ENCODE measurements around the gene ITCH.
"Not testable (repeated sequence)": the region's sequence is repeated elsewhere in the genome, so short reads cannot be mapped to it uniquely, and the experiment has no call there.

Gene ITCH

DNA sequence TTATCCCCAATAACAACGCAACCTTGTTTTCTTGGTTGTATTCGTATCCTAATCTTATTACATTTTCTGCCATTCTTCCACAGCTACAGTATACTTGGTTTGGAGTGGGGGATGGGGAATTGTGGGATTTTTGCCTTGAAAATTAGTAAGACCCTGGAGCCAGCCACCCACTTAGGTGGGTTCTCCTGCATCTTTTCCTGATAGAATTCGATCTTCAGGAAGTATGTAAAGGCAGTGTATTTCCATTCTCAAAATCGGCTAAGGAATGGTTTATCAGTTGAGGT is 1.1 kb downstream of the ITCH start:
- peaks cover 36 to 37% of the 10 kb centered on the region in 2 experiments for H3K4me1 ChIP-seq (ENCODE audit: control insufficient read depth in 1 of 2, insufficient read depth in 1 of 2, low read depth in 1 of 2, low read length in 1 of 2)
- TF ChIP-seq, protein P1, sequence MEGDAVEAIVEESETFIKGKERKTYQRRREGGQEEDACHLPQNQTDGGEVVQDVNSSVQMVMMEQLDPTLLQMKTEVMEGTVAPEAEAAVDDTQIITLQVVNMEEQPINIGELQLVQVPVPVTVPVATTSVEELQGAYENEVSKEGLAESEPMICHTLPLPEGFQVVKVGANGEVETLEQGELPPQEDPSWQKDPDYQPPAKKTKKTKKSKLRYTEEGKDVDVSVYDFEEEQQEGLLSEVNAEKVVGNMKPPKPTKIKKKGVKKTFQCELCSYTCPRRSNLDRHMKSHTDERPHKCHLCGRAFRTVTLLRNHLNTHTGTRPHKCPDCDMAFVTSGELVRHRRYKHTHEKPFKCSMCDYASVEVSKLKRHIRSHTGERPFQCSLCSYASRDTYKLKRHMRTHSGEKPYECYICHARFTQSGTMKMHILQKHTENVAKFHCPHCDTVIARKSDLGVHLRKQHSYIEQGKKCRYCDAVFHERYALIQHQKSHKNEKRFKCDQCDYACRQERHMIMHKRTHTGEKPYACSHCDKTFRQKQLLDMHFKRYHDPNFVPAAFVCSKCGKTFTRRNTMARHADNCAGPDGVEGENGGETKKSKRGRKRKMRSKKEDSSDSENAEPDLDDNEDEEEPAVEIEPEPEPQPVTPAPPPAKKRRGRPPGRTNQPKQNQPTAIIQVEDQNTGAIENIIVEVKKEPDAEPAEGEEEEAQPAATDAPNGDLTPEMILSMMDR (IDR thresholded peaks at IDR 0.05), result no peak
- no peaks in the 10 kb centered on the region for H3K27me3 ChIP-seq
- peak overlapping the region; percentile 92 for H3K27ac ChIP-seq
- H3K4me3 ChIP-seq (ENCODE audit: low read depth in 1 of 2, low read length in 1 of 2), result peak overlapping the region; percentile 87 to 91
- peaks cover 7% of the 10 kb centered on the region for H3K36me3 ChIP-seq
- no peaks in the 10 kb centered on the region for H3K9me3 ChIP-seq

GRCh38 chr20:34365765-34366213 is 2.7 kb downstream of the ITCH start:
- Histone ChIP-seq H3K36me3 (peaks cover 20% of the 10 kb centered on the region), H3K4me3 (ENCODE audit: low read depth in 1 of 2, low read length in 1 of 2) (peak overlapping the region; percentile 36 to 91), H3K4me1 (ENCODE audit: control insufficient read depth in 1 of 2, insufficient read depth in 1 of 2, low read depth in 1 of 2, low read length in 1 of 2) (peaks cover 36 to 37% of the 10 kb centered on the region in 2 experiments), H3K27me3 (no peaks in the 10 kb centered on the region), H3K9me3 (no peaks in the 10 kb centered on the region), H3K27ac (peak overlapping the region; percentile 88)
- TF ChIP-seq, protein P1 (IDR thresholded peaks at IDR 0.05), result no peak

DNA sequence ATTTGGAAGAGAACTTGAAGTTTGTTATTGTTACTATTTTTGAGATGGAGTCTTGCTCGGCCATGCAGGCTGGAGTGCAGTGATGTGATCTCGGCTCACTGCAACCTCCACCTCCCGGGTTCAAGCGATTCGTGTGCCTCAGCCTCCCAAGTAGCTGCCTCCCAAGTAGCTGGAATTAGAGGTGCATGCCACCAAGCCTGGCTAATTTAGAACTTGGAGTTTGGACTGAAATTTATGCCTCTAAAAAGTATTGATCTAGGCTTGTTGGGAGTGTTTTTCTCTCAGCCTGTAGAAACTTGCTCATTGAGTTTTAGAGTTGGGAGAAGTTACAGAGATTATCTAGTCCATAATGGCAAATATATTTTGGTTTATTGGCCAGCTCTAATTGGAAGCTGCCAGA is 4.1 kb downstream of the ITCH start:
- no peak overlapping the region for H3K4me3 ChIP-seq (ENCODE audit: low read depth in 1 of 2, low read length in 1 of 2)
- no peaks in the 10 kb centered on the region for H3K9me3 ChIP-seq
- H3K27me3 ChIP-seq, result no peaks in the 10 kb centered on the region
- peaks cover 36 to 37% of the 10 kb centered on the region in 2 experiments for H3K4me1 ChIP-seq (ENCODE audit: control insufficient read depth in 1 of 2, insufficient read depth in 1 of 2, low read depth in 1 of 2, low read length in 1 of 2)
- H3K36me3 ChIP-seq, result peaks cover 30% of the 10 kb centered on the region
- TF ChIP-seq, protein P1 (IDR thresholded peaks at IDR 0.05), result no peak
- peak overlapping the region; percentile 88 for H3K27ac ChIP-seq

DNA sequence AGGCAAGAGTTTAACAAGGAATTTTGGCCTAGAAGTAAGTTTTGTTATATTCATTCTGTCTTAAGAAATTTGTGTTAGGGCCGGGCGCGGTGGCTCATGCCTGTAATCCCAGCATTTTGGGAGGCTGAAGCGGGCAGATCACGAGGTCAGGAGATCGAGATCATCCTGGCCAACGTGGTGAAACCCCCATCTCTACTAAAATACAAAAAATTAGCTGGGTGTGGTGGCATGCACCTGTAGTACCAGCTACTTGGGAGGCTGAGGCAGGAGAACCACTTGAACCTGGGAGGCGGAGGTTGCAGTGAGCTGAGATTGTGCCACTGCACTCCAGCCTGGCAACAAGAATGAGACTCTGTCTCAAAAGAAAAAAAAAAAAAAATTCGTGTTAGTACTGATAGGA is 4.8 kb downstream of the ITCH start:
- not testable (repeated sequence) for H3K9me3 ChIP-seq; H3K27me3 ChIP-seq; H3K27ac ChIP-seq; H3K4me3 ChIP-seq (ENCODE audit: low read depth in 1 of 2, low read length in 1 of 2)
- peaks cover 30% of the 10 kb centered on the region for H3K36me3 ChIP-seq
- H3K4me1 ChIP-seq (ENCODE audit: control insufficient read depth in 1 of 2, insufficient read depth in 1 of 2, low read depth in 1 of 2, low read length in 1 of 2), result peaks cover 35 to 36% of the 10 kb centered on the region in 2 experiments

GRCh38 chr20:34368547-34368946 is 5.5 kb downstream of the ITCH start:
- no peak overlapping the region for H3K27ac ChIP-seq
- peaks cover 30% of the 10 kb centered on the region for H3K36me3 ChIP-seq
- H3K4me3 ChIP-seq (ENCODE audit: low read depth in 1 of 2, low read length in 1 of 2), result no peak overlapping the region
- no peaks in the 10 kb centered on the region for H3K9me3 ChIP-seq
- TF ChIP-seq, protein P1 (IDR thresholded peaks at IDR 0.05), result no peak
- peaks cover 35 to 36% of the 10 kb centered on the region in 2 experiments for H3K4me1 ChIP-seq (ENCODE audit: control insufficient read depth in 1 of 2, insufficient read depth in 1 of 2, low read depth in 1 of 2, low read length in 1 of 2)
- no peaks in the 10 kb centered on the region for H3K27me3 ChIP-seq

GRCh38 chr20:34369265-34369664 is 6.2 kb downstream of the ITCH start:
- Histone ChIP-seq H3K9me3 (no peaks in the 10 kb centered on the region), H3K36me3 (peaks cover 30% of the 10 kb centered on the region), H3K27ac (no peak overlapping the region), H3K4me1 (ENCODE audit: control insufficient read depth in 1 of 2, insufficient read depth in 1 of 2, low read depth in 1 of 2, low read length in 1 of 2) (peaks cover 28 to 32% of the 10 kb centered on the region in 2 experiments), H3K27me3 (no peaks in the 10 kb centered on the region), H3K4me3 (ENCODE audit: low read depth in 1 of 2, low read length in 1 of 2) (no peak overlapping the region)
- TF ChIP-seq, protein P1 (IDR thresholded peaks at IDR 0.05), result no peak
